OCI-LY1 (cell line): Measurements from ENCODE around the gene RAD23A.

Experiments
- H2AFZ ChIP-seq: fragments of 200-600 bp; sonication (generic), shearing (Covaris generic); 2 replicates; pipeline ENCODE4 v1.6.0; 2014; ENCODE audit warnings: antibody characterized with exemption, mild to moderate bottlenecking, low read length
- H3F3A ChIP-seq: fragments of 200-600 bp; sonication (generic), shearing (Covaris generic); 2 replicates; pipeline ENCODE4 v1.6.0; 2014; ENCODE audit warnings: mild to moderate bottlenecking, antibody characterized with exemption, low read length, moderate library complexity; ENCODE audit not compliant: insufficient read depth
- H3K27ac ChIP-seq: fragments of 200-600 bp; sonication (generic); 2 replicates; pipeline ENCODE4 v1.5.1; 2014; ENCODE audit warnings: low read length, mixed run types, mild to moderate bottlenecking, low read depth; ENCODE audit not compliant: poor library complexity, severe bottlenecking
- H3K27me3 ChIP-seq: fragments of 200-600 bp; sonication (generic); 2 replicates; pipeline ENCODE4 v1.6.0; 2014; ENCODE audit warnings: antibody characterized with exemption, mild to moderate bottlenecking, low read length, moderate library complexity; ENCODE audit not compliant: insufficient read depth
- H3K36me3 ChIP-seq: fragments of 200-600 bp; sonication (generic); 2 replicates; pipeline ENCODE4 v1.6.1; 2014; ENCODE audit warnings: mild to moderate bottlenecking, antibody characterized with exemption, low read length, moderate library complexity, mixed read lengths; ENCODE audit not compliant: insufficient read depth
- H3K4me1 ChIP-seq: fragments of 200-600 bp; sonication (generic); 2 replicates; pipeline ENCODE4 v1.5.1; 2014; ENCODE audit warnings: mild to moderate bottlenecking, low read length, moderate library complexity; ENCODE audit not compliant: insufficient read depth, severe bottlenecking
- H3K4me2 ChIP-seq: fragments of 200-600 bp; sonication (generic), shearing (Covaris generic); 2 replicates; pipeline ENCODE4 v1.6.1; 2014; ENCODE audit warnings: low read length
- H3K4me3 ChIP-seq: fragments of 200-600 bp; sonication (generic); 2 replicates; pipeline ENCODE4 v1.5.1; 2014; ENCODE audit warnings: low read length, low read depth, mild to moderate bottlenecking, mixed read lengths; ENCODE audit not compliant: poor library complexity, severe bottlenecking
- H3K79me2 ChIP-seq: fragments of 200-600 bp; shearing (Covaris generic); 2 replicates; pipeline ENCODE4 v1.6.1; 2016; ENCODE audit warnings: mixed run types, low read length, mixed read lengths; ENCODE audit not compliant: insufficient read depth
- H3K9ac ChIP-seq: fragments of 200-600 bp; sonication (generic), shearing (Covaris generic); 2 replicates; pipeline ENCODE4 v1.6.1; 2014; ENCODE audit warnings: mild to moderate bottlenecking, low read length, mixed read lengths
- H3K9me2 ChIP-seq: fragments of 200-600 bp; sonication (generic), shearing (Covaris generic); 2 replicates; pipeline ENCODE4 v1.6.1; 2014; ENCODE audit warnings: low read depth, mild to moderate bottlenecking, low read length, mixed read lengths
- H3K9me3 ChIP-seq: fragments of 200-600 bp; shearing (Covaris generic); 2 replicates; pipeline ENCODE4 v1.6.1; 2014; ENCODE audit warnings: low read length, mixed read lengths
- H4K20me1 ChIP-seq: fragments of 200-600 bp; sonication (generic), shearing (Covaris generic); 2 replicates; pipeline ENCODE4 v1.6.0; 2016; ENCODE audit warnings: mild to moderate bottlenecking, low read length; ENCODE audit not compliant: insufficient read depth
- CTCF ChIP-seq: fragments of 200-600 bp; sonication (generic), shearing (Covaris generic); IDR thresholded peaks from 2 replicates; pipeline ENCODE4 v1.5.1; 2017; ENCODE audit warnings: mild to moderate bottlenecking, antibody characterized with exemption, low read length, moderate library complexity, mixed read lengths
- EZH2 ChIP-seq: fragments of 200-600 bp; sonication (generic), shearing (Covaris generic); IDR thresholded peaks from 2 replicates; pipeline ENCODE4 v1.8.0; 2017; ENCODE audit warnings: borderline replicate concordance, mixed run types, mild to moderate bottlenecking, antibody characterized with exemption, low read length, moderate library complexity, mixed read lengths

Gene RAD23A

DNA sequence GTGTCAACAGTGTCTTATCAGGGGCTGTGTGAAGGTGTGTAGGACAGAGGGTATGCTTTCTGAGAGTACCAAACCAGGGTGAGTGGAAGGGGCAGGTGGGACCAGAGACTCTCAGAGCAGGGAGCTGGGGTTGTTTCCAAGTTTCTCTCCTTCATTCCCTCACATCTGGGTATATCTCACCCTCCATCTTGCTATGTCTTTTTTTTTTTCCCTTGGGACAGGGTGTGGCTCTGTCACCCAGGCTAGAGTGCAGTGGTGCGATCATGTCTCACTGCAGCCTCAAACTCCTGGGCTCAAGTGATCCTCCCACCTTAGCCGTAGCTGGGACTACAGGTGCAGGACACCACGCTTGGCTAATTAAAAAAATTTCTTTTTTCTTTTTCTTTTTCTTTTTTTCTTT is 34.3 kb downstream of the RAD23A start:
- Histone ChIP-seq H3K27ac (no peak overlapping the region), H3K27me3 (0 out of 2 replicates have a peak, but pooled peaks cover 6% of the 10 kb centered on the region), H3K9me2 (no peaks in the 10 kb centered on the region), H3K4me1 (peaks cover 5% of the 10 kb centered on the region), H2AFZ (no peak overlapping the region), H3K36me3 (no peaks in the 10 kb centered on the region), H3K9ac (no peak overlapping the region), H3K4me2 (no peak overlapping the region), H3K9me3 (no peaks in the 10 kb centered on the region), H4K20me1 (no peaks in the 10 kb centered on the region), H3K79me2 (no peaks in the 10 kb centered on the region), H3K4me3 (no peak overlapping the region), H3F3A (no peaks in the 10 kb centered on the region)
- TF ChIP-seq EZH2 (no peak), CTCF (no peak)

DNA sequence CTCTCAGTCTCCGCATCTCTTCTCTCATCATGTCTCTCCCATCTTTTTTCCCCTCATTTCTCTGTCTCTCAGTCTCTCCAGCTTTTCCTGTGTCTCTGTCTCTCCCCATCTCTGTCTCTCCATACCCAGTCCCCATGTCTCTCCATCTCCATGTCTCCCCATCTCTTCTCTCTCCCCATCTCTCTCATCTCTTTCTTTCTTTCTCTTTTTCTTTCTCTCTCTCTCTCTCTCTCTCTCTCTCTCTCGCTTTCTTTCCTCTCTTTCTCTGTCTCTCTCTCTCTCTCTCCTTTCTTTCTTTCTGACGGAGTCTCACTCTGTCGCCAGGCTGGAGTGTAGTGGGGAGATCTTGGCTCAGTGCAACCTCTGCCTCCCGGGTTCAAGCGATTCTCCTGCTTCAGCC is 37.0 kb downstream of the RAD23A start:
- no peaks in the 10 kb centered on the region for H4K20me1 ChIP-seq
- TF ChIP-seq CTCF (no peak), EZH2 (no peak)
- H3K9me2 ChIP-seq: no peaks in the 10 kb centered on the region
- no peak overlapping the region for H2AFZ ChIP-seq
- H3K9ac ChIP-seq: no peak overlapping the region
- H3K27ac ChIP-seq: no peak overlapping the region
- H3K27me3 ChIP-seq: no peaks in the 10 kb centered on the region
- H3K9me3 ChIP-seq: no peaks in the 10 kb centered on the region
- no peaks in the 10 kb centered on the region for H3K36me3 ChIP-seq
- H3K79me2 ChIP-seq: no peaks in the 10 kb centered on the region
- H3K4me1 ChIP-seq: peaks cover 5% of the 10 kb centered on the region
- no peaks in the 10 kb centered on the region for H3F3A ChIP-seq
- no peak overlapping the region for H3K4me3 ChIP-seq
- no peak overlapping the region for H3K4me2 ChIP-seq

- H4K20me1 ChIP-seq: no peaks in the 10 kb centered on the region
- no peaks in the 10 kb centered on the region for H3K27me3 ChIP-seq
- H3K79me2 ChIP-seq: no peaks in the 10 kb centered on the region
- H3K4me1 ChIP-seq: peaks cover 5% of the 10 kb centered on the region
- no peak overlapping the region for H2AFZ ChIP-seq
- peak overlapping the region; percentile 48 for H3K4me2 ChIP-seq
- no peaks in the 10 kb centered on the region for H3K9me3 ChIP-seq
- H3K36me3 ChIP-seq: no peaks in the 10 kb centered on the region
- peak overlapping the region; percentile 38 for H3K4me3 ChIP-seq
- no peak for TF ChIP-seq CTCF
- TF ChIP-seq EZH2: no peak
- H3F3A ChIP-seq: no peaks in the 10 kb centered on the region
- no peak overlapping the region for H3K9ac ChIP-seq
- H3K27ac ChIP-seq: no peak overlapping the region
- H3K9me2 ChIP-seq: no peaks in the 10 kb centered on the region
Observed at GRCh38 chr19:12983091-12983490, 37.4 kb downstream of the RAD23A start.
